Mucosa of descending colon (tissue), 3 donors: Measurements from ENCODE around the gene CCN6. TPM values are rescaled to one million over a fixed set of nuclear protein-coding genes. Genes with fewer than 3 reads are reported as not detected.
A peak's percentile ranks its signal among the peaks of the same experiment; 100 is the strongest.

Experiments used
- ATAC-seq: fragments of 200-7000 bp; cut with Tn5 transposase; one replicate; pipeline ENCODE4 v1.9.1; 2020; ENCODE audit warnings: mild to moderate bottlenecking, moderate library complexity
- DNase-seq, 3 donors: peaks; one replicate each; pipeline ENCODE4 v3.0.0-alpha.2; 2020
- H3K36me3 ChIP-seq: fragments of 200-600 bp; one replicate; pipeline ENCODE4 v1.8.0; 2021; ENCODE audit warnings: low read depth, mild to moderate bottlenecking
- H3K4me1 ChIP-seq: fragments of 200-600 bp; one replicate; pipeline ENCODE4 v1.8.0; 2021; ENCODE audit warnings: low read depth, mild to moderate bottlenecking
- H3K4me3 ChIP-seq: fragments of 200-600 bp; one replicate; pipeline ENCODE4 v1.8.0; 2021; ENCODE audit warnings: mild to moderate bottlenecking
- H3K9me3 ChIP-seq: fragments of 200-600 bp; one replicate; pipeline ENCODE4 v1.8.0; 2021; ENCODE audit warnings: mild to moderate bottlenecking
- intact Hi-C, 2 donors: fragments of 100-400 bp; cut with DNase I in 1 of 2; cut with micrococcal nuclease in 1 of 2; formaldehyde crosslinking; loops; one replicate each; pipeline versions ENCODE4 v1.11.0 to v1.11.1; 2022; cut with DNase I, micrococcal nuclease
- long read RNA-seq, 2 donors: library from polyadenylated mRNA; unstranded; transcript quantifications; one replicate each; pipeline ENCODE4 v2.0.0, GENCODE V29; 2019 to 2021
- total RNA-seq, 3 donors: library from RNA; stranded (reverse); fragmentation: NEBNext Ultra II Directional in 2 of 3; extraction: Animal tissue kit (Norgen Biotek cat#: 25700) in 2 of 3; gene quantifications; one replicate each; pipeline versions ENCODE4 v1.2.1 to v1.2.4, GENCODE V29; 2021 to 2023
- TF ChIP-seq, protein P1 (sequence below): fragments of 200-600 bp; IDR thresholded peaks from one replicate; pipeline ENCODE4 v1.8.0; 2022; ENCODE audit warnings: antibody characterized with exemption, mild to moderate bottlenecking
- donor health status: DM: no; HTN: no; CAD: no; lungs with moderate emphysema.
- donor health status: DM: no; HTN: no; CAD: no.
- donor health status: DM: no; HTN: yes; CAD: no.

The CCN6 gene
- not detected for total RNA-seq
- long read RNA-seq, donor 1: 0 reads
- long read RNA-seq, donor 2: 0 reads

DNA sequence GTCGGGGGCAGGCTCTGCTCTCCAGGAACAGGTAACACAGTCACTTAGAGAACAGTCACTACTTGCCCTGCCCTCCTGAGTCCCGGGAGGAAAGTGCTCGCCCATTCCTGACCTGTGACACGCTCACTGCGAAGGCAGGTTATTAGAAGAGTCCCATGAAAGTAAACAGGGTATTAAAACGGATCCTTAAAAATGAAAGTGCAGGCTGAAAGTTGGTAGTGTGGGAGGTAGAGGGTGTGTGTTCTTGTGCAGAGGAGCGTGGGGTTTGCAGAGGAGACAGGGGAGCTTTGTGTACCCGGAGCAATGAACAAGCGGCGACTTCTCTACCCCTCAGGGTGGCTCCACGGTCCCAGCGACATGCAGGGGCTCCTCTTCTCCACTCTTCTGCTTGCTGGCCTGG is at the start of gene CCN6:
CCN6 (plus strand) TSS at position 104 of the 400 bp plus-strand sequence; CDS start at position 358, 254 bp downstream.
- no peaks in the 10 kb centered on the region for H3K4me1 ChIP-seq
- TF ChIP-seq, protein P1, sequence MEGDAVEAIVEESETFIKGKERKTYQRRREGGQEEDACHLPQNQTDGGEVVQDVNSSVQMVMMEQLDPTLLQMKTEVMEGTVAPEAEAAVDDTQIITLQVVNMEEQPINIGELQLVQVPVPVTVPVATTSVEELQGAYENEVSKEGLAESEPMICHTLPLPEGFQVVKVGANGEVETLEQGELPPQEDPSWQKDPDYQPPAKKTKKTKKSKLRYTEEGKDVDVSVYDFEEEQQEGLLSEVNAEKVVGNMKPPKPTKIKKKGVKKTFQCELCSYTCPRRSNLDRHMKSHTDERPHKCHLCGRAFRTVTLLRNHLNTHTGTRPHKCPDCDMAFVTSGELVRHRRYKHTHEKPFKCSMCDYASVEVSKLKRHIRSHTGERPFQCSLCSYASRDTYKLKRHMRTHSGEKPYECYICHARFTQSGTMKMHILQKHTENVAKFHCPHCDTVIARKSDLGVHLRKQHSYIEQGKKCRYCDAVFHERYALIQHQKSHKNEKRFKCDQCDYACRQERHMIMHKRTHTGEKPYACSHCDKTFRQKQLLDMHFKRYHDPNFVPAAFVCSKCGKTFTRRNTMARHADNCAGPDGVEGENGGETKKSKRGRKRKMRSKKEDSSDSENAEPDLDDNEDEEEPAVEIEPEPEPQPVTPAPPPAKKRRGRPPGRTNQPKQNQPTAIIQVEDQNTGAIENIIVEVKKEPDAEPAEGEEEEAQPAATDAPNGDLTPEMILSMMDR: no peak
- H3K9me3 ChIP-seq: no peaks in the 10 kb centered on the region
- DNase-seq (no peak), ATAC-seq (peak; percentile 42)
- intact Hi-C loops: no loop called here
- H3K36me3 ChIP-seq: no peaks in the 10 kb centered on the region
- no peak within 1 kb of the TSS for H3K4me3 ChIP-seq

DNA sequence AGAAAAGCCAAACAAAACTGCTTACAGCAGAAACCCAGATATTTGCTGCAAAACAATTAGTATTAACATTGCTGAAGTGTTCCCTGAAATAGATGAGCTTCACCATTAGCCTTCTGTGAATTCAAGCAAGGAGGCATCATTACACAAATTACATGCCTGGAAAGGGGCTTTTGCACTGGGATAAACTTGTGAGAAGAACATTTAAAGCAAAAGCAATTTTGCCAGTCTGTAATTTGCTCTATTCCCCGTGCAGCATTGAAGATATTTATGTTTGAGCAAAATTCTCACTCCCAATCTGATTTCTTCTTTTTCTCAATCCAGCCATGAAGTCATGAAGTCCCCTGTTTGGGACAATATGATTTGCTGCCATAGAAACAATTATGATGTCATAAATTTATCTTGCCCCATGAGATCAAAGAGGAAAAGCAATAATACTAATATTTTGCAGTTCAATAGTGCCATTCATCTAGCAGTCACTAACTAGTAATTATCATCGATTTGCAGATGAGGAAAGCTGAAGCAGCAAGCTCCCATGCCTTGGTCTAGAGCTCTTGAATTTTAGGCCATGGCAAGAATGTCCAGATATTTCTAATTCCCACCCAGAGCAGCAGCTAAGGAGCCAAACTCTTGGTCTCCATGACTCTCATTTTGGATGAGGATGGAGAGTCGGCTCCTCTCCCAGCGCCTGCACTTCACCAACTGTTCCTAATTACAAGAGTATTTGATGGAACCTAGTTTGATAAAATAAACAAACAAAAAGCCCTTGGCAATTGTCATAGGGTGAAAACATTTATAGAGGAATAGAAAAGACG is 49.5 kb upstream of the CCN6 start:
- ATAC-seq: peak; percentile 12
- H3K9me3 ChIP-seq: no peaks in the 10 kb centered on the region
- no peaks in the 10 kb centered on the region for H3K36me3 ChIP-seq
- no peak overlapping the region for H3K4me3 ChIP-seq
- TF ChIP-seq, protein P1: no peak
- intact Hi-C loops: no loop called here
- no peak for DNase-seq
- no peaks in the 10 kb centered on the region for H3K4me1 ChIP-seq

DNA sequence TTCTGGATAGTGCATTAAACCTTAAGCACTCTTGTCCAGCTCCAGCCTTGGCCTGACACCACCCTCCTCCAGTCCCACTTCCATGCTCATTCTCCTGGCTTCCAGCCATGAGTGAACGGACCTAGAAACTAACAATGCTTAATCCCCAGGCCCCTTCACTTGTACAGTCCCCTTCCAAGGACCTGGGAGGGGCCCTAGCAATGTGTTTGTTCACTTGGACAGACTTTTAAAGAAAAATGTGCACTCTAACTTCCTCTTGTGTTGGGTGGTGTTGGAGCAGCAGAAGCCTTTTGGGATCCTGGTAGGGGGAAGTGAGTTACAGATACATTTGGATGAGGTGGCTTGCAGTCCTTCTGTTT is 48.9 kb upstream of the CCN6 start:
- TF ChIP-seq, protein P1: no peak
- ATAC-seq (no peak), DNase-seq (peak in 1 of 3 donors; percentile 47)
- Histone ChIP-seq H3K4me1 (no peaks in the 10 kb centered on the region), H3K9me3 (no peaks in the 10 kb centered on the region), H3K4me3 (no peak overlapping the region), H3K36me3 (no peaks in the 10 kb centered on the region)
- intact Hi-C loops: no loop called here

DNA sequence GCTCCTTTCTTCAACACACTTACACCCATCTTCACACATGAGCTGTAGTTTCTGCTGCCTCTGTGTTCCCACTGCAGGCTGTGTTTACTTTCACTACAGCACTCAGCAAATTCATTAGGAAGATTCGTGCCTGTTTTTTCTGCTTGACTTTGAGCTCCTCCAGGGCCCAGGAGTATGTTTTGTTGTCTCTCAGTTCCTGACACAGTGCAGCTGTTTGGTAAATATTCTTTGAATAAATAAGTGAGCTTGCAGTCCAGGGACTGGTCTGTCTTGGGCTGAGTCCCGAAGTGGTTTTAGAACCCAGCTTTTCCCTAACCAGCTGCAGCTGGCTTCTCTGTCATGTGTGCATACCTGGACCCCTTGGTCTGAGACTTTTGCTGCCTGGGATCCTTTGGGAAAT is 46.6 kb upstream of the CCN6 start:
- no peaks in the 10 kb centered on the region for H3K36me3 ChIP-seq
- H3K4me1 ChIP-seq: no peaks in the 10 kb centered on the region
- ATAC-seq (peak; percentile 31), DNase-seq (no peak)
- no peak overlapping the region for H3K4me3 ChIP-seq
- intact Hi-C loops: no loop called here
- TF ChIP-seq, protein P1: no peak
- no peaks in the 10 kb centered on the region for H3K9me3 ChIP-seq

DNA sequence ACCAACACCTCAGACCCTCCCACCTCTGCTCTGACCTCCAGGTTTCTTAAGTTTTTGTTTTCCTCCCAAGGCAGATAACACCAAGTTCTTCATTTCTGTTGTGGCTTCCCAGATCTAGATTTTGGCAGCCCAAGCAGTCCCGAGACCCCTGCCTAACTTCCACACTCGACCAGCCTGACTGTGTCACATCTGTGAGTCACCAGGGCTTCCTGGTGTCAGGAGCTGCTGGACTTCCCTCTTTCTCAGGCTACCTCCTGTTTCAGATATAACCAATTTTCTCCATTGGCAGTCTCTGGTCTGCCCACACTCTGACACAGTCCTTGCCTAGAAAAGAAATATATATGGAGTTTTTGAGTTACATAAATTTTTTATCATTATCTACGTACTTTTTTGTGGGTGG is 46.1 kb upstream of the CCN6 start:
- intact Hi-C loops: no loop called here
- Histone ChIP-seq H3K4me3 (no peak overlapping the region), H3K4me1 (no peaks in the 10 kb centered on the region), H3K36me3 (no peaks in the 10 kb centered on the region), H3K9me3 (no peaks in the 10 kb centered on the region)
- TF ChIP-seq, protein P1: no peak
- DNase-seq (peak in 1 of 3 donors; percentile 18), ATAC-seq (peak; percentile 39)
